NK-92 (cell line): ENCODE measurements around the gene PHAF1.

ENCODE experiments used
- DNase-seq: peaks from one replicate; lab custom pipeline; 2025; ENCODE audit not compliant: unreplicated experiment; lab: John Stamatoyannopoulos, UW

The PHAF1 gene

GRCh38 chr16:67192781-67193361 is 83.1 kb downstream of the PHAF1 start:
- no peak for DNase-seq

- no peak for DNase-seq
Measured at GRCh38 chr16:67193536-67193935, 83.8 kb downstream of the PHAF1 start.

- no peak for DNase-seq
Measured at GRCh38 chr16:67194260-67194659, 84.5 kb downstream of the PHAF1 start.

- DNase-seq = no peak
Measured at GRCh38 chr16:67195676-67196075, 85.9 kb downstream of the PHAF1 start.

- DNase-seq = no peak
Measured at GRCh38 chr16:67196881-67197280, 87.1 kb downstream of the PHAF1 start.

GRCh38 chr16:67197704-67198103 is 88.0 kb downstream of the PHAF1 start:
- no peak for DNase-seq
